Activated CD4-positive, alpha-beta T cell treated with anti-CD3 and anti-CD28 coated beads, Interleukin-2, amount 50 U/mL, for 4 hours (primary cell): ENCODE measurements around the gene MXD1.
A peak's percentile ranks its signal among the peaks of the same experiment; 100 is the strongest.
"Not testable (repeated sequence)": the region's sequence is repeated elsewhere in the genome, so short reads cannot be mapped to it uniquely, and the experiment has no call there.

Source experiments
- DNase-seq, 2 experiments: peaks; one replicate each; pipeline ENCODE4 v3.0.0-alpha.2; 2020

Gene MXD1

GRCh38 chr2:69933839-69934613, 19.1 kb downstream of the MXD1 start:
- no peak for DNase-seq

- DNase-seq = no peak
These were observed 19.7 kb downstream of the MXD1 start for GRCh38 chr2:69934614-69934908.

GRCh38 chr2:69935011-69935410, 20.1 kb downstream of the MXD1 start:
- DNase-seq = no peak

GRCh38 chr2:69936906-69937305, 22.0 kb downstream of the MXD1 start:
- DNase-seq = no peak

GRCh38 chr2:69937968-69938367, 23.1 kb downstream of the MXD1 start:
- no peak for DNase-seq

GRCh38 chr2:69939722-69940121, 24.8 kb downstream of the MXD1 start:
- no peak for DNase-seq

- no peak for DNase-seq
These were observed 25.8 kb downstream of the MXD1 start for GRCh38 chr2:69940691-69941090.

GRCh38 chr2:69943000-69943842, 28.3 kb downstream of the MXD1 start:
- no peak for DNase-seq

- DNase-seq = no peak
These were observed 29.1 kb downstream of the MXD1 start for GRCh38 chr2:69943843-69944525.

GRCh38 chr2:69944756-69945155, 29.8 kb downstream of the MXD1 start:
- no peak for DNase-seq

GRCh38 chr2:69945441-69945840, 30.5 kb downstream of the MXD1 start:
- DNase-seq = no peak

GRCh38 chr2:69945941-69946340, 31.0 kb downstream of the MXD1 start:
- no peak for DNase-seq

GRCh38 chr2:69946351-69947324, 31.7 kb downstream of the MXD1 start:
- DNase-seq = peak; percentile 28 to 31

- no peak for DNase-seq
These were observed 32.5 kb downstream of the MXD1 start for GRCh38 chr2:69947325-69947931.

- DNase-seq = no peak
These were observed 33.4 kb downstream of the MXD1 start for GRCh38 chr2:69948032-69948962.

GRCh38 chr2:69948963-69949645, 34.2 kb downstream of the MXD1 start:
- DNase-seq = no peak

GRCh38 chr2:69950241-69950640, 35.3 kb downstream of the MXD1 start:
- no peak for DNase-seq

GRCh38 chr2:69950671-69951070, 35.8 kb downstream of the MXD1 start:
- DNase-seq = not testable (repeated sequence)

- no peak for DNase-seq
These were observed 37.6 kb downstream of the MXD1 start for GRCh38 chr2:69952336-69953115.
